Karpas-422 (cell line): ENCODE results near the gene BET1L. TPM values are rescaled to one million over a fixed set of nuclear protein-coding genes. Genes with fewer than 3 reads are reported as not detected.
"Not testable (repeated sequence)": the region's sequence is repeated elsewhere in the genome, so short reads cannot be mapped to it uniquely, and the experiment has no call there.

Experiments
- DNase-seq: peaks from one replicate; pipeline ENCODE4 v3.0.0-alpha.2; 2015
- H2AFZ ChIP-seq: fragments of 200-600 bp; sonication (generic); 2 replicates; pipeline ENCODE4 v1.6.1; 2014; ENCODE audit warnings: antibody characterized with exemption, low read length, mixed read lengths
- H3K27ac ChIP-seq: fragments of 200-600 bp; sonication (generic); 2 replicates; pipeline ENCODE4 v1.5.1; 2014; ENCODE audit warnings: mild to moderate bottlenecking, low read length, moderate library complexity
- H3K27me3 ChIP-seq: fragments of 200-600 bp; sonication (generic); 2 replicates; pipeline ENCODE4 v1.6.1; 2014; ENCODE audit warnings: low read length, mixed read lengths
- H3K36me3 ChIP-seq: fragments of 200-600 bp; sonication (generic); 2 replicates; pipeline ENCODE4 v1.6.1; 2014; ENCODE audit warnings: low read length, mixed read lengths; ENCODE audit not compliant: insufficient read depth
- H3K4me1 ChIP-seq: fragments of 200-600 bp; sonication (generic); 2 replicates; pipeline ENCODE4 v1.6.1; 2014; ENCODE audit warnings: mild to moderate bottlenecking, low read length, mixed read lengths
- H3K4me2 ChIP-seq: fragments of 200-600 bp; sonication (generic); 2 replicates; pipeline ENCODE4 v1.6.1; 2014; ENCODE audit warnings: low read length, low read depth, mild to moderate bottlenecking; ENCODE audit not compliant: poor library complexity, severe bottlenecking
- H3K4me3 ChIP-seq: fragments of 200-600 bp; sonication (generic); 2 replicates; pipeline ENCODE4 v1.5.1; 2014; ENCODE audit warnings: mild to moderate bottlenecking, antibody characterized with exemption, low read length, mixed read lengths
- H3K79me2 ChIP-seq: fragments of 200-600 bp; sonication (generic); 2 replicates; pipeline ENCODE4 v1.6.1; 2014; ENCODE audit warnings: mild to moderate bottlenecking, low read length, mixed read lengths
- H3K9ac ChIP-seq: fragments of 200-600 bp; sonication (generic); 2 replicates; pipeline ENCODE4 v1.6.0; 2014; ENCODE audit warnings: low read length
- H3K9me2 ChIP-seq: fragments of 200-600 bp; sonication (generic), shearing (Covaris generic); replicated peaks from 2 replicates; pipeline ENCODE4 v1.6.0; 2014; ENCODE audit warnings: mild to moderate bottlenecking, low read length, moderate library complexity; ENCODE audit not compliant: insufficient read depth
- H3K9me3 ChIP-seq: fragments of 300-700, 200-600 bp; sonication (generic); 2 replicates; pipeline ENCODE4 v1.6.1; 2014; ENCODE audit warnings: low read length, mixed read lengths
- H4K20me1 ChIP-seq: fragments of 200-600 bp; sonication (generic); 2 replicates; pipeline ENCODE4 v1.6.1; 2014; ENCODE audit warnings: mild to moderate bottlenecking, antibody characterized with exemption, low read length, low read depth; ENCODE audit not compliant: insufficient read depth
- small RNA-seq: library from RNA; depleted of rRNA; stranded (forward); fragments of <200 nt; gene quantifications from one replicate; pipeline ENCODE3, GENCODE V24; 2014
- total RNA-seq: library from RNA; depleted of rRNA; stranded (reverse); fragments of >200 nt; shearing (Covaris generic); gene quantifications from 2 replicates; pipeline ENCODE4 v1.2.3, GENCODE V29; 2014; ENCODE audit warnings: low replicate concordance; rRNA removed

BET1L gene
- total RNA-seq, 1 experiment from 2014 or later, result 16.8 TPM

- H3K4me3 ChIP-seq, H3K27ac ChIP-seq, H2AFZ ChIP-seq, H3K36me3 ChIP-seq, H4K20me1 ChIP-seq, H3K9ac ChIP-seq, H3K4me2 ChIP-seq, H3K9me2 ChIP-seq, H3K9me3 ChIP-seq, H3K4me1 ChIP-seq, H3K79me2 ChIP-seq, H3K27me3 ChIP-seq: not testable (repeated sequence)
- peak; percentile 6 for DNase-seq
Measured at GRCh38 chr11:191490-192478, 15.4 kb downstream of the BET1L start.

- H3K79me2 ChIP-seq, H3K9me2 ChIP-seq, H3K4me3 ChIP-seq, H4K20me1 ChIP-seq, H3K9me3 ChIP-seq, H3K27me3 ChIP-seq, H3K4me2 ChIP-seq, H3K27ac ChIP-seq, H3K9ac ChIP-seq, H2AFZ ChIP-seq, H3K4me1 ChIP-seq, DNase-seq, H3K36me3 ChIP-seq: not testable (repeated sequence)
Measured at GRCh38 chr11:190546-190945, 16.7 kb downstream of the BET1L start.

- H3K4me3 ChIP-seq, DNase-seq, H3K9me3 ChIP-seq, H3K9ac ChIP-seq, H3K9me2 ChIP-seq, H2AFZ ChIP-seq, H3K27ac ChIP-seq, H3K4me1 ChIP-seq, H3K27me3 ChIP-seq, H3K4me2 ChIP-seq, H4K20me1 ChIP-seq, H3K36me3 ChIP-seq, H3K79me2 ChIP-seq: not testable (repeated sequence)
Measured at GRCh38 chr11:189843-190311, 17.3 kb downstream of the BET1L start.

- H3K4me2 ChIP-seq, H3K27ac ChIP-seq, H3K4me3 ChIP-seq, DNase-seq, H4K20me1 ChIP-seq, H3K79me2 ChIP-seq, H3K9ac ChIP-seq, H3K4me1 ChIP-seq, H2AFZ ChIP-seq, H3K9me3 ChIP-seq, H3K36me3 ChIP-seq, H3K27me3 ChIP-seq, H3K9me2 ChIP-seq: not testable (repeated sequence)
Measured at GRCh38 chr11:189200-189783, 17.9 kb downstream of the BET1L start.

- H3K9me2 ChIP-seq, H3K36me3 ChIP-seq, DNase-seq, H3K4me1 ChIP-seq, H3K9ac ChIP-seq, H3K4me2 ChIP-seq, H3K79me2 ChIP-seq, H2AFZ ChIP-seq, H3K9me3 ChIP-seq, H4K20me1 ChIP-seq, H3K27me3 ChIP-seq, H3K27ac ChIP-seq, H3K4me3 ChIP-seq: not testable (repeated sequence)
Measured at GRCh38 chr11:180242-180641, 27.0 kb downstream of the BET1L start.

Small RNAs within 50 kb of the gene (small RNA-seq; reads per million reads assigned to genes)
- not detected for gene RNU6-447P

Other genes with a start within 250 kb of the BET1L start
- not detected in 2 replicates for gene SCGB1C1, start 14.3 kb downstream of the BET1L start, total RNA-seq
- 56.2 and 86.1 TPM in 2 replicates for gene RIC8A, start 309 bp upstream of the BET1L start, total RNA-seq
- 13.6 and 17.2 TPM in 2 replicates for gene SIRT3, start 28.9 kb upstream of the BET1L start, total RNA-seq
- 86.7 and 92.7 TPM in 2 replicates for gene PSMD13, start 29.6 kb upstream of the BET1L start, total RNA-seq
- 0.11 TPM in 1 of 2 replicates, not detected in the other for gene NLRP6, start 71.0 kb upstream of the BET1L start, total RNA-seq
- 17.0 and 24.2 TPM in 2 replicates for gene PGGHG, start 81.7 kb upstream of the BET1L start, total RNA-seq
- not detected in 2 replicates for gene IFITM5, start 92.1 kb upstream of the BET1L start, total RNA-seq
- 18.5 and 19.4 TPM in 2 replicates for gene IFITM2, start 100.4 kb upstream of the BET1L start, total RNA-seq
- 125 and 216 TPM in 2 replicates for gene IFITM1, start 106.6 kb upstream of the BET1L start, total RNA-seq
- 1.7 TPM in 1 of 2 replicates, not detected in the other for gene IFITM3, start 113.5 kb upstream of the BET1L start, total RNA-seq
- not detected in 2 replicates for gene B4GALNT4, start 162.1 kb upstream of the BET1L start, total RNA-seq
- 0.76 TPM in 1 of 2 replicates, not detected in the other for gene PKP3, start 186.8 kb upstream of the BET1L start, total RNA-seq
- 28.9 and 34.6 TPM in 2 replicates for gene SIGIRR, start 207.6 kb upstream of the BET1L start, total RNA-seq
- gene ANO9, start 234.6 kb upstream of the BET1L start, total RNA-seq, result 1.4 and 2.2 TPM in 2 replicates
- 13.5 and 25.4 TPM in 2 replicates for gene PTDSS2, start 242.9 kb upstream of the BET1L start, total RNA-seq